HG03457 (cell line): Measurements from ENCODE around the gene CAP2.

Experiments
- ATAC-seq: cut with Tn5 transposase; IDR thresholded peaks from one replicate; pipeline ENCODE4 v1.9.1; 2021; ENCODE audit warnings: moderate number of reproducible peaks; ENCODE audit not compliant: unreplicated experiment

CAP2 gene

GRCh38 chr6:17472653-17473183, 79.3 kb downstream of the CAP2 start:
- no peak for ATAC-seq

GRCh38 chr6:17473554-17473953, 80.2 kb downstream of the CAP2 start:
- no peak for ATAC-seq

- no peak for ATAC-seq
Measured at GRCh38 chr6:17474289-17474688, 80.9 kb downstream of the CAP2 start.

- no peak for ATAC-seq
Measured at GRCh38 chr6:17475606-17476244, 82.3 kb downstream of the CAP2 start.

GRCh38 chr6:17476511-17476910, 83.1 kb downstream of the CAP2 start:
- no peak for ATAC-seq

- no peak for ATAC-seq
Measured at GRCh38 chr6:17477356-17477755, 84.0 kb downstream of the CAP2 start.

- no peak for ATAC-seq
Measured at GRCh38 chr6:17478223-17478907, 85.0 kb downstream of the CAP2 start.

GRCh38 chr6:17478946-17479345, 85.6 kb downstream of the CAP2 start:
- ATAC-seq: no peak

GRCh38 chr6:17480476-17480875, 87.1 kb downstream of the CAP2 start:
- ATAC-seq: no peak

- ATAC-seq: no peak
Measured at GRCh38 chr6:17482711-17483110, 89.3 kb downstream of the CAP2 start.

GRCh38 chr6:17483391-17484016, 90.1 kb downstream of the CAP2 start:
- no peak for ATAC-seq

GRCh38 chr6:17484201-17484849, 90.9 kb downstream of the CAP2 start:
- ATAC-seq: no peak

GRCh38 chr6:17485181-17485580, 91.8 kb downstream of the CAP2 start:
- ATAC-seq: no peak

- ATAC-seq: no peak
Measured at GRCh38 chr6:17485946-17486345, 92.6 kb downstream of the CAP2 start.

GRCh38 chr6:17486680-17487079, 93.3 kb downstream of the CAP2 start:
- no peak for ATAC-seq

- no peak for ATAC-seq
Measured at GRCh38 chr6:17490724-17491123, 97.3 kb downstream of the CAP2 start.

- no peak for ATAC-seq
Measured at GRCh38 chr6:17491416-17492142, 98.2 kb downstream of the CAP2 start.

- ATAC-seq: no peak
Measured at GRCh38 chr6:17492350-17492749, 99.0 kb downstream of the CAP2 start.

- ATAC-seq: no peak
Measured at GRCh38 chr6:17493286-17493685, 99.9 kb downstream of the CAP2 start.

- ATAC-seq: no peak
Measured at GRCh38 chr6:17494177-17494576, 100.8 kb downstream of the CAP2 start.

GRCh38 chr6:17494919-17495318, 101.5 kb downstream of the CAP2 start:
- no peak for ATAC-seq
